Iris pigment epithelial cell (primary cell): ENCODE data around the gene OR51B6.
A peak's percentile ranks its signal among the peaks of the same experiment; 100 is the strongest.
"Not testable (repeated sequence)": the region's sequence is repeated elsewhere in the genome, so short reads cannot be mapped to it uniquely, and the experiment has no call there.

Experiments used
- DNase-seq: peaks from one replicate; pipeline ENCODE4 v3.0.0-alpha.2; 2011; ENCODE audit warnings: low read depth

Gene OR51B6, protein sequence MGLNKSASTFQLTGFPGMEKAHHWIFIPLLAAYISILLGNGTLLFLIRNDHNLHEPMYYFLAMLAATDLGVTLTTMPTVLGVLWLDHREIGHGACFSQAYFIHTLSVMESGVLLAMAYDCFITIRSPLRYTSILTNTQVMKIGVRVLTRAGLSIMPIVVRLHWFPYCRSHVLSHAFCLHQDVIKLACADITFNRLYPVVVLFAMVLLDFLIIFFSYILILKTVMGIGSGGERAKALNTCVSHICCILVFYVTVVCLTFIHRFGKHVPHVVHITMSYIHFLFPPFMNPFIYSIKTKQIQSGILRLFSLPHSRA

DNA sequence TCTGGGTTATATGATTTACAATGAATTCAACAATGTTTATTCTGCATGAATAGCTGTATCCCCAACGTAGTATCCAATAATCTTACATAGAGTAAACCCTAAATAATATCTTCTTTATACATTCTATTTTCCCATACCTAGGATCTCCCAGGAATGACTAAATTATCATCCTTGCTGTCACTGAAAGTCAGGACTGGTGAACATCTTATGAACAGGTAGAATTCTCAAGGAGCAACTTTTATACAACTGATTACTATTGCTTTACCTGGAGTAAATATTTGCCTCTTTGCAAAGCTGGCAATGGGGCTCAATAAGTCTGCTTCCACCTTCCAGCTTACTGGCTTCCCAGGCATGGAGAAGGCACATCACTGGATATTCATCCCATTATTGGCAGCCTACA, at the start of gene OR51B6:
OR51B6 (plus strand) TSS at position 301 of the 400 bp plus-strand sequence; CDS start at position 301, 0 bp downstream.
- DNase-seq, result no peak

DNA sequence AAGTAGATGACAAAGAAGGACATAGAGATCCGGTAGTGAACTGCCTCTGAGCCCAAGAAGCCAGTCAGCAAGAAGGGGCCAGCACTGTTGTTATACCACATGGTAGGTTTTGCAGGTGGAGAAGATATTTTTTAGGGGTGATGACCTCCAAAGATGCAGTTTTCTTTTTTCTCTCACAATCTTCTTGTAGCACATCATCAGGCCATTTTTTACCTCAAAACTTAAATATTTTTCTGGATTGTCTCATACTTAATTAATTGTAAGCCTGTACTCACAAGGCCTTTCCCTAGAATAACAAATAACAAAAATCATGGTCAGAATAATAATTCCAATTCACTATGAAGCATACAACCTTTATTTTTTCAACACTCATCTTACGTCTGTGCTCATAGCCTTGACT, 49.5 kb upstream of the OR51B6 start, which contains the start of gene OR51B4:
OR51B4 (minus strand) TSS at position 101 of the 400 bp plus-strand sequence; CDS start at position 101, 0 bp downstream.
- no peak for DNase-seq

DNA sequence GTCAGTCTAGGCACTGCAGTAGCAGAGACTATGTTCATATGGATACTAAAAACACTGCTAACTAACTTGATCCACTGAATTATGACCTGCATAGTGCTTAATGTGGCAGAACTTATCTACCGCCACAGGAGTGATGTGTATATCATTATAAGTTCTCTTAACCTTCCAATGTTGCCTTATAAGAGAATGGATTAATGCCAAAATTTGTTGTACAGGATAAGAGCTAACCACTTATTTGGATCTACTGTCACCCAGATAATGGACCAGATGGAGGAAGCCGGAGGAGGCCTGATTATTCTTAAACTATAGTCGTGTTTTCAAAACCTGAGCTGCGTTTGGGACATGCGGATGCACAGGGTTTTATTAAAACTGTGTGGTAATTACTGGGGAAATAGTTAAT, 47.7 kb upstream of the OR51B6 start:
- DNase-seq, result no peak

DNA sequence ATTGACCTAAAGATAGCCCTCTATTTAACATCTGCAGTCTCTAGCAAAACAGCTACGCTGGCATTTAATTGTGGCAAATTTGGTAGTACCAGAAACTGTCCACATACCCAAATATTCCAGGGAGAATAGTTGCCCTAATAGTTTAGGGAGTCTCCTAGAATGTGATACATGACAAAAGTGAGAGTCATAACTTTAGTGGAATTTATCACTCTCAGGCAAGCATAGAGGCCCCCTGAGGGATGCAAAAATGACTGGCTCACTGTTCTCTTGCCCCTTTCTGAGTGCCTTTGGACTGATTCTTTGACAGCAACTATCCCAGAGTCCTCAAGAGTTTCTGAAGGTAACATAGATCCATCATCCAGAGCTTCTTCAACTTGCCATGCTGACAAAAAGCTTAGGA, 47.3 kb upstream of the OR51B6 start:
- no peak for DNase-seq

DNA sequence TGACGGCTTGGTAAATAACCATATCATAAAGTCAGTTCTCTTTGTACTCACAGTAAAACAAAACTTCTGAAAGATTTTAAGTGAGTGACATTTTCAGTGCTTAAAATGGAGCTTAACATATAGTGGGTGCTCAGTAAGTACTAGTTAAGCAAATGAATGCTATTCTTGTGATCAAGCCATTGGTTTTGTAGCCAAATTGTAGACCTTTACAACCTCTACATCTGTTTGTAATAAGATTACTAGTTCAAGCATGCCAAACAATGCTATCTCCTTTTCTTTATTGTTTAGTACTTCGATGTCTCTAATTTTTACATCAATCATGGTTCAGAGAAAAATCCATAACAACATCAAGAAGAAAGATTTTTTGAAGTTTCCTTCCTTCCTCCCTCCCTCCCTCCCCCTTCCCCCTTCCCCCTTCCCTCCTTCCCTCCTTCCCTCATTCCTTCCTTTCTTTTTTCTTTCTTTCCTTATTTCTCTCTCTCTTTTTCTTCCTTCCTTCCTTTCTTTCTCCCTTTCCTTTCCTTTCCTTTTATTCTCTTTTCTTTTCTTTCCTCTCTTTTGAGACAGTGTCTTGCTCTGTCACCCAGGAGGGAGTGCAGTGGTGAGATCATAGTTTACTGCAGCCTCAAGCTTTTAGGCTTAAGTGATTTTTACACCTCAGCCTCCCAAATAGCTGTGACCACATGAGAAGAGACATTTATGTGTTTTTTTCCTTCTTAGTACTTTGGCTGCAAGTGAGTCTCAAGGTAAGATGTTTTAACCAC, 43.9 kb upstream of the OR51B6 start:
- no peak for DNase-seq

DNA sequence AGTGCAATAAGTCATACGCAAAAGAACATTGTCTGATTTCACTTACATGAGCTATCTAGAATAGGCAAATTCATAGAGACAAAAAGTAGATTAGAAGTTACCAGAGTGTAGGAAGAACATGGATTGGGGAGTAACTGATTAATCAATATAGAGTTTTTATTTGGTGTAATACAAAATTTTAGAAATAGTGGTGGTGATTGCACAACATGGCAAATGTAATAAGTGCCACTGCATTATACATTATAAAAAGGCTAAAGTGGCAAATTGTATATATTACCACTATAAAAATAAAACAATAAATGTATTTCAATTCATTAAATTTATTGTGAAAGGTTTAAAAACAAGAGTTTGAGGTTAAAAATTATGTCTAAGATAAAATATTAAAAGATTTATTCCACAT, 40.9 kb upstream of the OR51B6 start:
- DNase-seq, result no peak

DNA sequence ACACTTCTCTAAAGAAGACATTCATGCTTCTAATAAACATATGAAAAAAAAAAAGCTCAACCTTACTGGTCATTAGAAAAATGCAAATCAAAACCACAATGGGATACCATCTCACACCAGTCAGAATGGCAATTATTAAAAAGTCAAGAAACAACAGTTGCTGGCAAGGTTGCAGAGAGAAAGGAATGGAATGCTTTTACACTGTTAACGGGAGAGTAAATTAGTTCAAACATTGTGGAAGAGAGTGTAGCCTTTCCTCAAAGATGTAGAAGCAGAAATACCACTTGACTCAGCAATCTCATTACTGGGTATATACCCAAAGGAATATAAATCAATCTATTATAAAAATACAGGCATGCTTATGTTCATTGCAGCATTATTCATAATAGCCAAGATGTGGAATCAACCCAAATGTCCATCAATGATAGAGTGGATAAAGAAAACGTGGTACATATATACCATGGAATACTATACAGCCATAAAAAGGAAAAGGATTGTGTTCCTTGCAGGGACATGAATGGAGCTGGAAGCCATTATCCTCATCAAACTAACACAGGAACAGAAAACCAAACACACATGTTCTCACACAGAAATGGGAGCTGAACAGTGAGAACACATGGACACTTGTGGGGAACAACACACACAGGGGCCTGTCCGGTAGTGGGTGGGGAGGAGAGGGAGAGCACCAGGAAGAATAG, 37.8 kb upstream of the OR51B6 start:
- DNase-seq, result not testable (repeated sequence)

DNA sequence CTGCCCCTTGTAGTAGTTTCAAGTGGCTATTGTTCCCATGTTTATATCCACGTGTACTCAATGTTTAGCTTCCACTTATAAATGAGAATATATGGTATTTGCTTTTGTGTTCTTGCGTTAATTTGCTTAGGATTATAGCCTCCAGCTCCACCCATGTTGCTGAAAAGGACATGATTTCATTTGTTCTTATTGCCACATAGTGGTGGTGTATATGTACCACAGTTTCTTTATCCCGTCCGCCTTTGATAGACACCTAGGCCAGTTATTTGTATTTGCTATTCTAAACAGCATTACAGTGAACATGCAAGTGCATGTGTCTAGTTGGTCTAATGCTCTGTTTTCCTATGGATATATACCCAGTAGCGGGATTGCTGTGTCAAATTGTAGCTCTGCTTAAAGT, 34.0 kb upstream of the OR51B6 start:
- no peak for DNase-seq

DNA sequence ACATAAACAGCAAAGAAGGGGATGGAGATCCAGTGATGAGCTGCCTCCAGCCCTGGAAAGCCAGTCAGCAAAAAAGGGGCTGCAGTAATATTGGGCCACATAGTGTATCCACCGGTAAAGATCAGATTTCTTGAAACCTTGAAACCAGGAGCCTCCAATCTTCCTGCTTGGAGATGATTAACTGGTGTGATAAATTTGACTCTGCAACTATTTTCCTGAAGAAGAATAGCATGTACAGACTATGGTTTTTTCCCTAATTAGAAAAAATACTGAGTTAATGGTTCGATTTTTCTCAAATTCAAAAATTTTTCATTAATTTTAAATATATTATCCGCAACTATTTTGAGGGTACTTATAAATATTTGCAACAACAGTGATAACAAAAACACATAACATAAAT, 27.1 kb upstream of the OR51B6 start, which contains the start of gene OR51B2:
OR51B2 (minus strand) TSS at position 101 of the 400 bp plus-strand sequence; CDS start at position 101, 0 bp downstream.
- no peak for DNase-seq

DNA sequence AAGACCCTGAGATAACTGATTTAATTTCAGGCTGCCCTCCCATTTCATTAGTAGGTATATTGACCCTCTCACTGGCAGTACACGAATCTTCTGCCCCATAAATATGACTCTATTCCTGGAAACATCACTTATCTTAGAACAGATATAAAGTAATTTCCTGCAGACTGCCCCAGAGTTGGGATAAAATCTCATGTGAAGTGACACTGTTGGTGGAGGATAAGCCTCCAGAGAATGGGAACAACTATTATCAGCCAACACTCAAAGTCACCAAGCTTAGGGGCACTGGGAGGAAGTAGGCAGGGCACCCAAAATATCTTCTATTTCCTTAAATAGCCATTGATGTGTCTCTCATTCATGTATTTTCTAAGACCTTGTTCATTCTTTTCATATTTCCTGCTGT, 16.1 kb upstream of the OR51B6 start:
- DNase-seq, result no peak

DNA sequence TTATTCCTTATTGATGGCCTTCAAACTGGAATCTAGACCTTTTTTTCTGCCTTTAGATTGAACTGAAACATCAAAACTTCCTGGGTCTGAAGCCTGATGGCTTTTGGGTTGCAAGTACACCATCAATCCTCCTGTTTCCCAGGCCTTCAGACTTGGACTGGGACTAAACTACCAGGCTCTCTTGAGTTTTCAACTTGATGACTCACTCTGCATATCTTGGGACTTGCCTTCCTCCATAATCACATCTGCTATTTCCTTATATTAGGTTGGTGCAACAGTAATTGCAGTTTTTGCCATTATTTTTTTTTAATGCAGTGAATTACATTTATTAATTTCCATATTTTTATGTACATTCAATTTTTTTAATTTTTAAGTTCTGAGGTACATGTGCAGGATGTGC, 15.0 kb upstream of the OR51B6 start:
- DNase-seq, result peak; percentile 51

DNA sequence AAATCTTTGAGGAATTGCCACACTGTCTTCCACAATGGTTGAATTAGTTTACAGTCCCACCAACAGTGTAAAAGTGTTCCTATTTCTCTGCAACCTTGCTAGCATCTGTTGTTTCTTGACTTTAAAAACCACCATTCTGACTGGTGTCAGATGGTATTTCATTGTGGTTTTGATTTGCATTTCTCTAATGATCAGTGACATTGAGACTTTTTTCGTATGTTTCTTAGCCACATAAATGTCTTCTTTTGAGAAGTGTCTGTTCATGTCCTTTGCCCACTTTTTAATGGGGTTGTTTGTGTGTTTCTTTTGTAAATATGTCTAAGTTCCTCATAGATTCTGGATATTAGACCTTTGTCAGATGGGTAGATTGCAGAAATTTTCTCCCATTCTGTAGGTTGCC, 14.1 kb upstream of the OR51B6 start:
- DNase-seq, result not testable (repeated sequence)

DNA sequence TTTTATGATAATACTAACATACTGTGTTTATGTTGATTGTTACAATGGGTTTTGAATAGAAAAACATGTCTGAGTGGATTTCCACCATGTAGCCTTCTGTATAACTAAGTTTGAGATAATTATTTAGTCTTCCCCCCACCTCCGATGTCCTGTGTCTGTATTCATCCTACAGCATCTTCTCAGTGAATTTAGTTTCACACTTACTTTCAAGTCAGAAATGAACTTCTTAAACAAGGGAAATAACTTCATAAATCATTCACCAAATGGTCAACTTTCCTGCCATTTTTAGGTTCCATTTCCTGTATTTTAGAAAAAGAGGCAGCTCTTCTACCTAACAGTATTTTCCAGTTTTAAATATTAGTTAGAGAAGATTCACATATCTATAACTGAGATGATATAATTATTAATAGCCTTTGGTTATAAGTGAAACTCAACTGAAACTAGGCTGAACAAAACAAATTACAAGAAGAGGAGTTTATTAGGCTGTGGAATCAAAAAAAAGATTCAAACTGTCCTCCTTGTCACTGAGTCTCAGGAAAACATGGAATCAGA, 11.5 kb upstream of the OR51B6 start:
- DNase-seq, result no peak

DNA sequence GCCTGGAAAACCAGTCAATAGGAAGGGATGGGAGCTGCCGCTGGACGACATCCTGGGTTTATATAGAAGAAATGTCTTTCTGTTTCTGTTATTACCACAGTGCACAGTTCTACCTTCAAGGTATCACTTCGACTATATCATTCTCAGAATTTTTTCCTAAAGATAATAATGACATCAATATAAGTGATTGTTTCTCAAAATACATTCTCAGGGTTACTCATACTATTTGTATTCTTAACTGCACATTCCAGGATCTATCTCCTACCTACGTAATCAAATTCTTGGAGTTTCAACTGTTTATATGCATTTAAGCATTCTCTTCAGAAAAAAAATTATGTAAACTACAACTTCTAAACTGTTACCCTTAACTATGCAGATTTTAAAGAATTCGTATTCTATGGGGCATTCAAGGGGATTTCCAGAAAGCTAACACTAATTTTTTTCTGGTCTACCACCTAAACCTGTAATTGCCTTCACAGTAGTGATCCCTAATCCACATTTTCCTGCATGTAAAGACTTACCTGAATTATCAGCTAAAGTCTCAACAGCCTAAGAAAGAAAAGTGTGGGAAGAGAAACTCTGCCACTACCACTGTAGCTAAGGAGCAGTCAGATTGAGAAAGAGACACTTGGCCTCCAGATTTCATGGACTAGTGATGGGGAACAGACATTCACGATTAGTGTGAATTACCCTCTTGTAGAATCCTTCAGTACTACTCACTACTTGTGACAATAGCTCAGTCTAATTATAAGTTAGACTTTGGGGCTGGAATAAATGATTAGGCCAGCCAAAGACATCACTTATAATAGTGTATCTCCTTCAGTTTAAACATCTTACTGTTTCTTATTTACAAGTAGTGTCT, 7.6 kb upstream of the OR51B6 start, which contains the start of gene OR51B5:
OR51B5 (minus strand) TSS at position 51 of the 862 bp plus-strand sequence; CDS start at position 51, 0 bp downstream.
- peak; percentile 83 for DNase-seq

DNA sequence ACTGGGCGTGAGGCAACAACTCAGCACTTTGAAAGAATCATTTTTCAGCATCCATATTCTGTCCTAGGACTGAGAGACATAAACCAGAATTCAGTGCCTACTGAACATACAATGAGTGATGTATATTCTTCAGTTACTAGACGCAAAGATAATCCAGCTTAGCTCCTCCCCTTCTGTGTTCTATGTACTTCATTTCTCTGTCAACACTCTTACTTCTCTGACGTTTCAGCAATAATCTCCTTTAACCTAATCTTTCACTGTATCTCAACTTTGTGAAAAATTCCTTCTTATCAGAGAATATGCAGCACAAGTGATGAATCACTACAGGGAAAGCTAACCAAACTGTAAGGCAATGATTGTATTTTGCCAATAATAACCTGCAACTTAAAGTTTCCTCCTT, 5.5 kb upstream of the OR51B6 start:
- DNase-seq, result peak; percentile 77

DNA sequence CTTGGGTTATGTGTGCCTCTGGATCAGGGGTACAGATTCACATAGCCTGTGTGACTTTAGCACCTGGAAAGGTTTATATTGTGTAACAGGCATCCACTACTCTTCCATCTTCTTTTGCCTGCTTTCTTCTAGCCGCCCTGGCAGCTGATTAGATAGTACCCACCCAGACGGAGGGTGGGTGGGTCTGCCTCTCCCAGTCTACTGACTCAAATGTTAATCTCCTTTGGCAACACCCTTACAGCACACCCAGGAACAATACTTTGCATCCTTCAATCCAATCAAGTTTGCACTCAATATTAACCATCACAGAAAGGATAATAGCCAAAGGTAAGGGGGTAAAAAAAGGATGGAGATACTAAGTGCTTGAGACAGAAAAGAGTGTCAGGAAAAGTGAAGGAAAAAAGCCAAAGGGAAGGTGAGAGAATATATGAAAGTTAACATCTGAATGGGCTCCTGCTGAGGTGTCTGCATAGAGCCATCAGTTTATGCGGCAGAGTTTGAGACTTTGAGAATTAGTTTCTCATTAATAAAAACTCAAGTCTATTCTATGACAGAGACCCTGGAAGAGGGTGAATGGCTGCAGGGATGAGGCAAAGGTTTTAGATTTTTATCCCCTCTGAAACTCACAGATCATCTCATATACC, 2.6 kb upstream of the OR51B6 start:
- no peak for DNase-seq

DNA sequence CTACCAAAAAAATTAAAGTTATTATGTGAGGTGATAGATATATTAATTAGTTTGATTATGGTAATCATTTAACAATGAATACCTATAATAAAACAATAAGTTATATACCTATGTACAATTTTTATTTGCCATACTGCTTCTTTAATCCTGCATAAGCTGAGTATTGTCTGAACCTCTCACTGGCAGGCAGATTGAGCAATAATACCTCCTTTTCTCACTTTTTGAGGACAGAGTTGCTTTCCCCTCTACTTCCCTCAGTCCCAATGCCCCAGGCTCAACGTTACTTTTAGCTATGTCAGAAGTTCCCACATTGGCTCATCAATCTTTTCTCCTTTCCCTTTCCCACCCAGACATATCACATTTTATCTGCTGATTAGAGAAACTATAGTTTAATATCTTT, 1.8 kb upstream of the OR51B6 start:
- DNase-seq, result no peak

DNA sequence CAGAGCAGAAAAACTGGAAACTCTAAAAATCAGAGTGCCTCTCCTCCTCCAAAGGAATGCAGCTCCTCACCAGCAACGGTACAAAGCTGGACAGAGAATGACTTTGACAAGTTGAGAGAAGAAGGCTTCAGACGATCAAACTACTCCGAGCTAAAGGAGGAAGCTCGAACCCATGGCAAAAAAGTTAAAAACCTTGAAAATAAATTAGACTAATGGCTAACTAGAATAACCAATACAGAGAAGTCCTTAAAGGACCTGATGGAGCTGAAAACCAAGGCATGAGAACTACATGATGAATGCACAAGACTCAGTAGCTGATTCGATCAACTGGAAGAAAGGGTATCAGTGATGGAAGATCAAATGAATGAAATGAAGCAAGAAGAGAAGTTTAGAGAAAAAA, 4.7 kb downstream of the OR51B6 start:
- not testable (repeated sequence) for DNase-seq

DNA sequence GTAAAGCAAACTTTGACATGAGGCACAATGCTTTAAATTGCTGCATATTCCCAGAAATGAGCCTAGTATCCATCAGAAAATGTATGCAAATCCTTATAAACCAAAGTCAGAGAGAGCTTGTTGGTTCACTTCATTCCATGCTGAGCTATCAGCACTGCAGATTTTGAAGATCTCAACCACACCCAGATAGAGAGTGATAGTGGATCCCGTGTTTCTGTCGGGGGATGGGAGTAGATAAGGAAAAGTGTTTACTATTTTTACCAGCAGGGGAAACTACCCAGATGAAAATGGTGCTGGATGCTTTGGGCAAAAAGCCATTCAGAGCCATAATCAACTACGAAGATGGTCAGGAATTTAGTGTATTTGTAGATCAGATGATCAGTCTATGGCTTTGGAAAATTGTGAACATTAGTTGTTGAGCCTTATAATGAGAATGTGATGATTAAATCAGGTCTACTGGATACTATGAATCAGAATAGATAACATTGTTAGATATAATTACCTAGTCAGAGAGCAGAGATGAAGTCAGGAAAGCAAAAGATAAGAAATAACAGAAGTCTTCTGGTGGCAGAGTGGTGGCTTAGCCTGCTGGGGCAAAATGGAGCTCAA, 10.8 kb downstream of the OR51B6 start:
- no peak for DNase-seq

DNA sequence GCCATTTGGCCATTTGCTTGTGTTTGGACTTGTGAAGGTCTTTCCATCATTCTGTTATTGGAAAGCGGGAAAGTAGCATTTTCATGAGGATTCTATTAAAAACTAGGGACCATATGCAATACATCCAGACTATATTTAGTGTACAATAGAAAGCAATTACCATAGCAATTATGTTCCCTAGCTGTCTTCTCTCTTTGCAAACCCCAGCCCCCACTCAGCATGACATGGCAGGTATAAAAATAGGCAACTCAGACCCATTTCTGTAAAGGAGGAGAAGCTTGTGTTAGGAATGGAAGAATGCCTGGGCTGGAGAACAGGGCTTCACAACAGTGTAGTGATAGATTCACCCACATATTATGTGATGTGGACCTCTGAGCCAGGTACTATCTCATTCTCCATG, 12.4 kb downstream of the OR51B6 start:
- DNase-seq, result peak; percentile 23
